ENCODE measurements around the gene DNAJC5. TPM values are rescaled to one million over a fixed set of nuclear protein-coding genes. Genes with fewer than 3 reads are reported as not detected.
"Not testable (repeated sequence)": the region's sequence is repeated elsewhere in the genome, so short reads cannot be mapped to it uniquely, and the experiment has no call there.

The DNAJC5 gene
- total RNA-seq, 1 donor from 2014 or later = 44.2 TPM

GRCh38 chr20:63973160-63973479, 78.2 kb downstream of the DNAJC5 start:
- TF ChIP-seq, protein P1, sequence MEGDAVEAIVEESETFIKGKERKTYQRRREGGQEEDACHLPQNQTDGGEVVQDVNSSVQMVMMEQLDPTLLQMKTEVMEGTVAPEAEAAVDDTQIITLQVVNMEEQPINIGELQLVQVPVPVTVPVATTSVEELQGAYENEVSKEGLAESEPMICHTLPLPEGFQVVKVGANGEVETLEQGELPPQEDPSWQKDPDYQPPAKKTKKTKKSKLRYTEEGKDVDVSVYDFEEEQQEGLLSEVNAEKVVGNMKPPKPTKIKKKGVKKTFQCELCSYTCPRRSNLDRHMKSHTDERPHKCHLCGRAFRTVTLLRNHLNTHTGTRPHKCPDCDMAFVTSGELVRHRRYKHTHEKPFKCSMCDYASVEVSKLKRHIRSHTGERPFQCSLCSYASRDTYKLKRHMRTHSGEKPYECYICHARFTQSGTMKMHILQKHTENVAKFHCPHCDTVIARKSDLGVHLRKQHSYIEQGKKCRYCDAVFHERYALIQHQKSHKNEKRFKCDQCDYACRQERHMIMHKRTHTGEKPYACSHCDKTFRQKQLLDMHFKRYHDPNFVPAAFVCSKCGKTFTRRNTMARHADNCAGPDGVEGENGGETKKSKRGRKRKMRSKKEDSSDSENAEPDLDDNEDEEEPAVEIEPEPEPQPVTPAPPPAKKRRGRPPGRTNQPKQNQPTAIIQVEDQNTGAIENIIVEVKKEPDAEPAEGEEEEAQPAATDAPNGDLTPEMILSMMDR (IDR thresholded peaks at IDR 0.05) = no peak
- H3K27ac Mint-ChIP-seq (ENCODE audit: unreplicated experiment) = peak overlapping the region; percentile 79
- no peaks in the 10 kb centered on the region for H3K27me3 Mint-ChIP-seq (ENCODE audit: low read depth)
- H3K36me3 Mint-ChIP-seq (ENCODE audit: low read depth) = no peaks in the 10 kb centered on the region
- H3K9me3 Mint-ChIP-seq (ENCODE audit: low read depth) = no peaks in the 10 kb centered on the region
- peak overlapping the region; percentile 64 for H3K4me3 Mint-ChIP-seq (ENCODE audit: unreplicated experiment)
- no peak for DNase-seq (ENCODE audit: low spot score)
- H3K4me1 Mint-ChIP-seq (ENCODE audit: low read depth) = peaks cover 30% of the 10 kb centered on the region

GRCh38 chr20:63973636-63974401, 78.9 kb downstream of the DNAJC5 start:
- DNase-seq (ENCODE audit: low spot score) = peak; percentile 95
- peaks cover 28% of the 10 kb centered on the region for H3K4me1 Mint-ChIP-seq (ENCODE audit: low read depth)
- TF ChIP-seq, protein P1 (IDR thresholded peaks at IDR 0.05) = peak; percentile 99
- H3K36me3 Mint-ChIP-seq (ENCODE audit: low read depth) = no peaks in the 10 kb centered on the region
- peak overlapping the region; percentile 79 for H3K27ac Mint-ChIP-seq (ENCODE audit: unreplicated experiment)
- no peaks in the 10 kb centered on the region for H3K9me3 Mint-ChIP-seq (ENCODE audit: low read depth)
- peak overlapping the region; percentile 64 for H3K4me3 Mint-ChIP-seq (ENCODE audit: unreplicated experiment)
- H3K27me3 Mint-ChIP-seq (ENCODE audit: low read depth) = no peaks in the 10 kb centered on the region

DNA sequence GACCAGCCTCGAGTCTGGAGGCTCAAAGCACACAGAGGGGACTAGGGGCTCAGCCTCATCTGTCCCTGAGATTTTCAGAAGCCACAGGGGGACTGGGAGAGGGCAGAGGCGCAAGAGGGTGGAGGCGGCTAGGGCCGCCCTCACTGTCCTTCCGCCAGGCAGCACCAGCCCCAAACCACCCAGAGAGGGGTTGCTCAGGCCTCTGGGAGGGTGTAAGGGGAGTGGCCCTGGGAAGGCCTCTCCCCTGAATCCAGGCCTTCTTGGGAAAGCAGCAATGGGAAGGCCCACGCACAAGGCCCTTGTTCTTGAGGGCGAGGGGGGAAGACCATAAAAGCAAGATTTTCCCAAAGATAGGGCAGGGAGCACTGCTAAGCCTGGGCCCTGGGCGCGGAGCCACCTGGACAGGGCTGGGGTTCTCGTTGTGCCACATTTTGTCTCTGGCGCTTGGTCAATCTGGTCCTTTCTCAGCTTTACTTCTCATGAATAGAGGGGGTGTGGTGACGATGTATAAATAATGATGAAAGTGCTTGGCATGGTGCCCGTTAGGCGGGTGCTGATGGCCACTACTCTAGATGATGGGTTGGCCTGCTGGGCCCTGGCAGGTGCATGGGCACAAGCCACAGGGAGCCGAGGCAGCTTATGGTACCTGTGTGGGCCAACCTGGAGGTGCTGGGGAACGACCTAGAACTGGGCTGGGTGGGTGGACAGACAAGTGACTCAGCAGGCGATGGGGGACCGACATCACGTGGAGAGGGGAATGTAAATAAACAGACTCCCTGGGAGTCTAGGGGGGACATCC, 79.7 kb downstream of the DNAJC5 start:
- Mint-ChIP-seq H3K27me3 (ENCODE audit: low read depth) (no peaks in the 10 kb centered on the region), H3K4me3 (ENCODE audit: unreplicated experiment) (no peak overlapping the region), H3K4me1 (ENCODE audit: low read depth) (peaks cover 26% of the 10 kb centered on the region), H3K27ac (ENCODE audit: unreplicated experiment) (peak overlapping the region; percentile 14), H3K36me3 (ENCODE audit: low read depth) (no peaks in the 10 kb centered on the region), H3K9me3 (ENCODE audit: low read depth) (no peaks in the 10 kb centered on the region)
- TF ChIP-seq, protein P1 (IDR thresholded peaks at IDR 0.05) = no peak
- DNase-seq (ENCODE audit: low spot score) = peak; percentile 85

GRCh38 chr20:63976511-63976910, 81.6 kb downstream of the DNAJC5 start:
- peaks cover 40% of the 10 kb centered on the region for H3K4me1 Mint-ChIP-seq (ENCODE audit: low read depth)

DNA sequence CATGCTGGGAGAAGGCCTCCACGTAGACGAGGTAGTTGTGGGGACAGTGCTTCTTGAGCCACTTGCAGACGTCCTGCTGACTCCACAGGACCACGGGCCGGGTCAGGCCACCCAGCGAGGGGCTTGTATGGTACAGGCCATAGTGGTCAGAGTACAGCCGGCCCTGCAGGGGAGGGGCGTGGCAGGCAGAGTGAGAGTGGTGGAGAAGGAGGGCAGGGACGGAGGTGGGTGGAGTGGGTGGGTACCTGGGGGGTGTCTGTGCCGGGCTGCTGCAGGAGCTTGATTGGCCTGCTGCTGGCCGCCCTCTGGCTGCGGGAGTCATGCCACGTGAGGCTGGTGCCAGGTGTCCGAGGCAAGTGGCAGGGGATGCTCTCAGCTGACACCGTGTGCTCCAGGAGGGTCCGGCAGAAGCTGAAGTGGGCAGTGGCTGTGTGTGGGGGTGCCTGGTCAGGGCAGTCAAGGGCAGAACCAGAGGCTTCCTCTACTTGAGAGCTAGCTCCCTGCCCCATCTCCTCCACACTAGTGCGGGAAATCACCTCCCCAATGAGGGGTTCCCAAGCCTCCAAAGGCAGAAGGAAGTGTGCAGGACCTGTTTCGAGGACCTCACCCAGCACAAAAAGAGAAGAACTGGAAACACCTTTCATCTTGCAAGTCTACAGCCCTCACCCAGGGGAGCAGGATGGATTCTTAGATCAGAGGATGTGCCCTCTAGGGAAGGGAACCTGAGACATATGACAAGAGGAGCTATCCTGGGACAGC, 82.2 kb downstream of the DNAJC5 start:
- no peak for DNase-seq (ENCODE audit: low spot score)
- TF ChIP-seq, protein P1 (IDR thresholded peaks at IDR 0.05) = no peak
- no peaks in the 10 kb centered on the region for H3K36me3 Mint-ChIP-seq (ENCODE audit: low read depth)
- no peaks in the 10 kb centered on the region for H3K27me3 Mint-ChIP-seq (ENCODE audit: low read depth)
- H3K4me1 Mint-ChIP-seq (ENCODE audit: low read depth) = peaks cover 45% of the 10 kb centered on the region
- H3K9me3 Mint-ChIP-seq (ENCODE audit: low read depth) = no peaks in the 10 kb centered on the region
- peak overlapping the region; percentile 37 for H3K4me3 Mint-ChIP-seq (ENCODE audit: unreplicated experiment)
- peak overlapping the region; percentile 8 for H3K27ac Mint-ChIP-seq (ENCODE audit: unreplicated experiment)

More at GRCh38 chr20:63976511-63976910, 81.6 kb downstream of the DNAJC5 start:
- not testable (repeated sequence) for H3K9me3 Mint-ChIP-seq (ENCODE audit: low read depth); DNase-seq (ENCODE audit: low spot score); H3K27me3 Mint-ChIP-seq (ENCODE audit: low read depth); H3K27ac Mint-ChIP-seq (ENCODE audit: unreplicated experiment); H3K4me3 Mint-ChIP-seq (ENCODE audit: unreplicated experiment); H3K36me3 Mint-ChIP-seq (ENCODE audit: low read depth)
